ENCODE measurements around the gene NEDD8. TPM values are rescaled to one million over a fixed set of nuclear protein-coding genes. Genes with fewer than 3 reads are reported as not detected.
"Not testable (repeated sequence)": the region's sequence is repeated elsewhere in the genome, so short reads cannot be mapped to it uniquely, and the experiment has no call there.

Gene NEDD8
- total RNA-seq, 1 donor from 2014 or later, result 251 TPM

DNA sequence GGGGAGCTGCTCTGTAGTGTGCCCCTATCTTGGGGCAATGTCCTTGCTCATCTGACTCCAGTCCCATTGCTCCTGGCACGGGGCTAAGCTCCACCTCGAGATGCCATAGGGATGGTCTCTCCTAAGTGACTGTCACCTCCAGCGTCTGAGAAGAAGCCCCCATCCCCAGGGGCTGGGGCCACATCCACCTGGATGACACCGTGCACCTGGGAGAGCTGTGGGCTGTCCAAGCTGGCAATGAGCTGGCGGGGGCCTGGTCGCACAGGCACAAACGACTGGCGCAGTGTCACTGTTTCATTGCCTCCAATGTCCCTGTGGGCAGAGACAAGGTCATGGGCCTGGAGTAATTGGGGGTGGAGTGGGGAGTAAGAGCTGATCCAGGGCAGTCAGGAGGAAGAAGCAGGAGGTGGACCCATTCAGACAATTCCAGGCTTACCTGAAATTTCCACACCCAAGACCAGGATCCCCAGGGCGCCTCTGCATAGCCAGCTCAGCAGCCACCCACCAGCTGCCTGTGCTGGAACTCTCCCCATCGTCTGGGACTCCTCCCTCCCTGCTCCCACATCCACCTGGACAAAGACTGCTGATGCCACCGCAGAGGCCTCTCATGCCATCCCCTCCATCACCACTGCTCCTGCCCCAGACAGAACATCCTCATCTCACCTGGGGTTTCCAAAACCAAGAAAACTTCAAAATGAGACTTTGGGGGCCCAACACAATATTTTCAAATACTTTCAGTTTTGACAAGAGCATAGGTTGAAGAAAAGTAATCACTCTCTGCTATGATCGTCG, 17.3 kb upstream of the NEDD8 start:
- Histone ChIP-seq H3K36me3 (ENCODE audit: insufficient read depth, low read length) (no peaks in the 10 kb centered on the region), H4K20me1 (ENCODE audit: insufficient read depth, low read length) (no peaks in the 10 kb centered on the region), H3K27me3 (ENCODE audit: insufficient read depth, low read length) (no peaks in the 10 kb centered on the region), H3K9ac (ENCODE audit: low read length) (no peak overlapping the region), H3K9me3 (ENCODE audit: insufficient read depth, low read depth, low read length) (no peaks in the 10 kb centered on the region), H3K4me3 (ENCODE audit: insufficient read depth, low read depth, low read length) (no peak overlapping the region), H3K27ac (ENCODE audit: low read depth, low read length) (no peak overlapping the region), H2AFZ (ENCODE audit: low read depth, low read length) (no peak overlapping the region), H3K4me1 (ENCODE audit: insufficient read depth, low read length) (peaks cover 11% of the 10 kb centered on the region), H3K4me2 (ENCODE audit: low read length) (no peak overlapping the region), H3K79me2 (ENCODE audit: insufficient read depth, low read length) (no peaks in the 10 kb centered on the region)
- H3K27me3 Mint-ChIP-seq (ENCODE audit: low read depth, unreplicated experiment), result no peaks in the 10 kb centered on the region
- H3K4me3 Mint-ChIP-seq (ENCODE audit: unreplicated experiment), result no peak overlapping the region
- DNase-seq (ENCODE audit: low read depth) (no peak), FAIRE-seq (no peak)
- H3K36me3 Mint-ChIP-seq (ENCODE audit: low read depth, unreplicated experiment), result peaks cover 20% of the 10 kb centered on the region
- H3K9me3 Mint-ChIP-seq (ENCODE audit: unreplicated experiment), result no peaks in the 10 kb centered on the region
- no peak for TF ChIP-seq EZH2 (IDR thresholded peaks at IDR 0.05; ENCODE audit: insufficient read depth, low read length)
- TF ChIP-seq, protein P1, sequence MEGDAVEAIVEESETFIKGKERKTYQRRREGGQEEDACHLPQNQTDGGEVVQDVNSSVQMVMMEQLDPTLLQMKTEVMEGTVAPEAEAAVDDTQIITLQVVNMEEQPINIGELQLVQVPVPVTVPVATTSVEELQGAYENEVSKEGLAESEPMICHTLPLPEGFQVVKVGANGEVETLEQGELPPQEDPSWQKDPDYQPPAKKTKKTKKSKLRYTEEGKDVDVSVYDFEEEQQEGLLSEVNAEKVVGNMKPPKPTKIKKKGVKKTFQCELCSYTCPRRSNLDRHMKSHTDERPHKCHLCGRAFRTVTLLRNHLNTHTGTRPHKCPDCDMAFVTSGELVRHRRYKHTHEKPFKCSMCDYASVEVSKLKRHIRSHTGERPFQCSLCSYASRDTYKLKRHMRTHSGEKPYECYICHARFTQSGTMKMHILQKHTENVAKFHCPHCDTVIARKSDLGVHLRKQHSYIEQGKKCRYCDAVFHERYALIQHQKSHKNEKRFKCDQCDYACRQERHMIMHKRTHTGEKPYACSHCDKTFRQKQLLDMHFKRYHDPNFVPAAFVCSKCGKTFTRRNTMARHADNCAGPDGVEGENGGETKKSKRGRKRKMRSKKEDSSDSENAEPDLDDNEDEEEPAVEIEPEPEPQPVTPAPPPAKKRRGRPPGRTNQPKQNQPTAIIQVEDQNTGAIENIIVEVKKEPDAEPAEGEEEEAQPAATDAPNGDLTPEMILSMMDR (IDR thresholded peaks at IDR 0.05; ENCODE audit: insufficient read depth, low read depth, low read length), result no peak
- no peak overlapping the region for H3K27ac Mint-ChIP-seq (ENCODE audit: unreplicated experiment)
- H3K4me1 Mint-ChIP-seq (ENCODE audit: low read depth, unreplicated experiment), result peaks cover 22% of the 10 kb centered on the region

- Mint-ChIP-seq H3K4me3 (ENCODE audit: unreplicated experiment) (no peak overlapping the region), H3K27ac (ENCODE audit: unreplicated experiment) (peak overlapping the region; percentile 89), H3K4me1 (ENCODE audit: low read depth, unreplicated experiment) (peaks cover 22% of the 10 kb centered on the region), H3K27me3 (ENCODE audit: low read depth, unreplicated experiment) (no peaks in the 10 kb centered on the region), H3K36me3 (ENCODE audit: low read depth, unreplicated experiment) (peaks cover 12% of the 10 kb centered on the region), H3K9me3 (ENCODE audit: unreplicated experiment) (no peaks in the 10 kb centered on the region)
- Histone ChIP-seq H2AFZ (ENCODE audit: low read depth, low read length) (no peak overlapping the region), H3K27me3 (ENCODE audit: insufficient read depth, low read length) (no peaks in the 10 kb centered on the region), H3K9ac (ENCODE audit: low read length) (no peak overlapping the region), H3K36me3 (ENCODE audit: insufficient read depth, low read length) (no peaks in the 10 kb centered on the region), H3K4me2 (ENCODE audit: low read length) (no peak overlapping the region), H3K4me1 (ENCODE audit: insufficient read depth, low read length) (peaks cover 16% of the 10 kb centered on the region), H4K20me1 (ENCODE audit: insufficient read depth, low read length) (no peaks in the 10 kb centered on the region), H3K4me3 (ENCODE audit: insufficient read depth, low read depth, low read length) (no peak overlapping the region), H3K27ac (ENCODE audit: low read depth, low read length) (no peak overlapping the region), H3K79me2 (ENCODE audit: insufficient read depth, low read length) (no peaks in the 10 kb centered on the region), H3K9me3 (ENCODE audit: insufficient read depth, low read depth, low read length) (no peaks in the 10 kb centered on the region)
- FAIRE-seq, result no peak
- TF ChIP-seq, protein P1 (IDR thresholded peaks at IDR 0.05; ENCODE audit: insufficient read depth, low read depth, low read length), result no peak
- no peak for TF ChIP-seq EZH2 (IDR thresholded peaks at IDR 0.05; ENCODE audit: insufficient read depth, low read length)
- no peak for DNase-seq (ENCODE audit: low read depth)
Observed at GRCh38 chr14:24247422-24247821, 15.3 kb upstream of the NEDD8 start.

GRCh38 chr14:24246765-24247212, 14.6 kb upstream of the NEDD8 start:
- Mint-ChIP-seq H3K9me3 (ENCODE audit: unreplicated experiment) (no peaks in the 10 kb centered on the region), H3K36me3 (ENCODE audit: low read depth, unreplicated experiment) (peaks cover 12% of the 10 kb centered on the region), H3K27me3 (ENCODE audit: low read depth, unreplicated experiment) (no peaks in the 10 kb centered on the region), H3K27ac (ENCODE audit: unreplicated experiment) (no peak overlapping the region), H3K4me3 (ENCODE audit: unreplicated experiment) (peak overlapping the region; percentile 47), H3K4me1 (ENCODE audit: low read depth, unreplicated experiment) (peaks cover 20% of the 10 kb centered on the region)
- no peaks in the 10 kb centered on the region for H3K27me3 ChIP-seq (ENCODE audit: insufficient read depth, low read length)
- H3K9me3 ChIP-seq (ENCODE audit: insufficient read depth, low read depth, low read length), result no peaks in the 10 kb centered on the region
- peaks cover 10% of the 10 kb centered on the region for H3K4me1 ChIP-seq (ENCODE audit: insufficient read depth, low read length)
- H3K36me3 ChIP-seq (ENCODE audit: insufficient read depth, low read length), result no peaks in the 10 kb centered on the region
- no peak overlapping the region for H3K4me2 ChIP-seq (ENCODE audit: low read length)
- TF ChIP-seq, protein P1 (IDR thresholded peaks at IDR 0.05; ENCODE audit: insufficient read depth, low read depth, low read length), result no peak
- no peak for DNase-seq (ENCODE audit: low read depth)
- no peak overlapping the region for H2AFZ ChIP-seq (ENCODE audit: low read depth, low read length)
- H3K4me3 ChIP-seq (ENCODE audit: insufficient read depth, low read depth, low read length), result no peak overlapping the region
- H3K79me2 ChIP-seq (ENCODE audit: insufficient read depth, low read length), result peaks cover 3% of the 10 kb centered on the region
- no peak overlapping the region for H3K9ac ChIP-seq (ENCODE audit: low read length)
- peaks cover 2% of the 10 kb centered on the region for H4K20me1 ChIP-seq (ENCODE audit: insufficient read depth, low read length)
- H3K27ac ChIP-seq (ENCODE audit: low read depth, low read length), result no peak overlapping the region
- FAIRE-seq, result no peak

DNA sequence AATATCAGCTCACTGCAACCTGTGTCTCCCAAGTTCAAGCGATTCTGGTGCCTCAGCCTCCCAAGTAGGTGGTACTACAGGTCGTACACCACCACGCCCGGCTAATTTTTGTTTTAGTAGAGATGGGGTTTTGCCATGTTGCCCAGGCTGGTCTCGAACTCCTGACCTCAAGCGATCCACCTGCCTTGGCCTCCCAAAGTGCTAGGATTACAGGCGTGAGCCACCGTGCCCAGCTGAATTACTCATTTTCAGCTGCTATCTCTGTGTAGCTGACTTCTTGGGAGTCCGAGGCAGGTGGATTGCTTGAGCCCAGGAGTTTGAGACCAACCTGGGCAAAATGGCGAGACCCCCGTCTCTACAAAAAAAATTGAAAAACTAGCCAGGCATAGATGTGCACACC, 13.2 kb upstream of the NEDD8 start:
- H3K27me3 Mint-ChIP-seq (ENCODE audit: low read depth, unreplicated experiment); H3K9ac ChIP-seq (ENCODE audit: low read length); H3K27ac Mint-ChIP-seq (ENCODE audit: unreplicated experiment); H3K27ac ChIP-seq (ENCODE audit: low read depth, low read length); H3K4me3 ChIP-seq (ENCODE audit: insufficient read depth, low read depth, low read length); DNase-seq (ENCODE audit: low read depth); H3K4me2 ChIP-seq (ENCODE audit: low read length); H2AFZ ChIP-seq (ENCODE audit: low read depth, low read length); H3K27me3 ChIP-seq (ENCODE audit: insufficient read depth, low read length); FAIRE-seq; H3K36me3 ChIP-seq (ENCODE audit: insufficient read depth, low read length); H3K9me3 Mint-ChIP-seq (ENCODE audit: unreplicated experiment); H3K9me3 ChIP-seq (ENCODE audit: insufficient read depth, low read depth, low read length): not testable (repeated sequence)
- Mint-ChIP-seq H3K4me3 (ENCODE audit: unreplicated experiment) (peak overlapping the region; percentile 20), H3K36me3 (ENCODE audit: low read depth, unreplicated experiment) (peaks cover 16% of the 10 kb centered on the region), H3K4me1 (ENCODE audit: low read depth, unreplicated experiment) (peaks cover 17% of the 10 kb centered on the region)
- Histone ChIP-seq H3K4me1 (ENCODE audit: insufficient read depth, low read length) (peaks cover 18% of the 10 kb centered on the region), H3K79me2 (ENCODE audit: insufficient read depth, low read length) (peaks cover 17% of the 10 kb centered on the region), H4K20me1 (ENCODE audit: insufficient read depth, low read length) (peaks cover 14% of the 10 kb centered on the region)

Measured in astrocyte (in vitro differentiated cells and primary cell).